ENCODE data around the gene TUBA4A.
"Not testable (repeated sequence)": the region's sequence is repeated elsewhere in the genome, so short reads cannot be mapped to it uniquely, and the experiment has no call there.

Gene TUBA4A

DNA sequence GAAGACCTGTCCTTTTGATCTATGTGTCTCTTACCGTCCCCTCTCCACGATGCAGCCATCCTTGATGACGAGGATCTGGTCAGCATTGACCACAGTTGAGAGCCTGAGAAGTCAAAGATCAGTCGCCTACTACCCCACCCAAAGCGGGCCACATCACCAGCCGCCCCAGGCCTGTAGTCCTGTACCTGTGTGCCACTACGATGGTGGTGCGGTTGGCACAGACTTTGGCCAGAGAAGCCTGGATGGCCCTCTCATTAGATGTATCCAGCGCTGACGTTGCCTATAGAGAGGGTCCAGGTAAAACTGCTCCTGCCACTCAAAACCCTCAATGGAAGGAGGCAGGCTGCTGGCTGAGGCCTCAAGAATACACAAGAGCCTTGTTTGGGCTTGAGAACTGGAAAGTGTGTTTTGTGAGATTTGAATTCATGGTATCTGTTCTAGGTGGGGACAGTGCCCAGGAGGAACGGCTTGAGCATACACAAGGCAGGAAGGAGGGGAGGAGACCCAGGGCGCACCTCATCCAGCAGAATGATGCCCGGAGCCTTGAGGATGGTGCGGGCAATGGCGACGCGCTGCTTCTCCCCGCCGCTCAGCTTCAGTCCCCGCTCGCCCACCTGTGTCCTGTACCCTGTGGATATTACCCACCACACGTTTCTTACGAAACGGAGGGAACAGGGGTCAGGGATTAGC lies 43.4 kb downstream of the TUBA4A start:
- DNase-seq (ENCODE audit: low read depth): no peak

DNA sequence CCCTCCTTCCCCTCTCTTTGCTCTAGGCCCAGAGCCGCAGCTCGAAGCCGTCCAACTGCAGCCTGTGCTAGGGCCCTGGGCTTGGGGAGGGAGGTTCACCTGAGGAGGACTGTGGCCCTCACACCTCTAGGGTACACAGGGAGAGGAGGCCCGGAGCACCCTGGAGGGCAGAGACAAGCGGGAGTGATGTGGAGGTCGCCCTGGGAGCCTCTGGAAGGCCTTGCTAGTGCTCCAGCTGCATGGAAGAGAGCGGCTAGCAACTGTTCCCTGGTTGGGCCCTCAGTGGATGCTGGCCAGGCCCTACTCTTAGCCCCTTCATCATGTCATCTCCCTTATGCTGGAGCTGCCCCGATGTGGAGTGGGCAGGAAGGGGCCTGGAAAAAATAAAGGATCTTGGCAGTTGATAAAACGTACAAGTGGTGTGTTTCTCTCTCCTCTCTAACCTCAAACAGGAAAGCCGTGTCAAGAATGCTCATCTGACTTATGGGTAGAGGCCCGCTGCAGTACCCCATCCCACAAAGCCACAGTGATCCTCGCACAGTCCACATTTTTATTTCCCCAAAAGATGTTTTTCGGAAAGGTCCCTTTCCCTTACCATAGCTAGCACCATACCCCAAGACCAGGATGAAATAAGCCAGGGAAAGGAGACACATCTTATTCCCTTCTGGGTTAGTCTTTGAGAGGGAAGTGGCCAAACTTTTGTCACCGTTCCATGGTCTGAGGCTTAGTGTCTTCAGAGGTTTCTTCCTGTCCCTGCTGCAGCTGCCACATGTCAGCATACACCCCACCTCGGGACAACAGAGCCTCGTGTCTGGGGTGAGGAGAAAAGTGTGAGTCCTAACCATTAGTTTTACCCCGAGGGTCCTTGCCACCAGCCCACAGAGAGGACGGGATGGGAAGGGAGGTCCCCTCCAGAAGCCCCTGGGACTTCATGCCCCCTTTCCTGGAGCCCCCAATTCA lies 44.2 kb downstream of the TUBA4A start:
- no peak for DNase-seq (ENCODE audit: low read depth)

DNA sequence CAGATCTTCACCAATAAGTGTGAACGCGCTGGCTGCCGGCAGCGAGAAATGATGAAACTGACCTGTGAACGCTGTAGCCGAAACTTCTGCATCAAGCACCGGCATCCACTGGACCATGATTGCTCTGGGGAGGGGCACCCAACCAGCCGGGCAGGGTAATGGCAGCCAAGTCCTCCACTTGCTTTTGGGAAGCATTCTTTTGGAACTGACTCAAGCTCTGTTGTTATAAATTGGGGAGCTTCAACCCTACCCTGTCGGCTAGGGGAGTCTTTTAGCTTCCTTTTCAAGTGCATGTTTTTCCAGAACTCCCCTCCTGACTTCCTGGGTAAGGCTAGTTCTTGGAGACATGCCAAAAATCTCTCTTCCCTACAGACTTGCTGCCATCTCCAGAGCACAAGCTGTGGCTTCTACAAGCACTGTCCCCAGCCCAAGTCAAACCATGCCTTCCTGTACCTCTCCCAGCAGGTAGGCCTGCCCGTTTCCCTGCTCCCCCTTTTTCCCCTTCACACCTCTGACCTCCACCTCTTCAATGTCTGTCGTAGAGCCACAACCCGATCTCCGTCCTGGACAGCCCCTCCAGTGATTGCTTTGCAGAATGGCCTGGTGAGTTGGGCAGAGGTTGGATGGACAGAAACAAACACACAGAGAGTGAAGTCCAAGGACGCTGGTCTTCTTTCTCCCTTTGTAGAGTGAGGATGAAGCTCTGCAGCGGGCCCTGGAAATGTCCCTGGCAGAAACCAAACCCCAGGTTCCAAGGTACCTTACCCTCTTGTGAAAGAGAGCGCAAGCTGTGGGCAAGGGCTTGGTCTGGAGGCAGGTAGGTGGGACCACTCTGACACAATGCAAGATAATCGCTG lies 45.6 kb downstream of the TUBA4A start:
- DNase-seq (ENCODE audit: low read depth): no peak

DNA sequence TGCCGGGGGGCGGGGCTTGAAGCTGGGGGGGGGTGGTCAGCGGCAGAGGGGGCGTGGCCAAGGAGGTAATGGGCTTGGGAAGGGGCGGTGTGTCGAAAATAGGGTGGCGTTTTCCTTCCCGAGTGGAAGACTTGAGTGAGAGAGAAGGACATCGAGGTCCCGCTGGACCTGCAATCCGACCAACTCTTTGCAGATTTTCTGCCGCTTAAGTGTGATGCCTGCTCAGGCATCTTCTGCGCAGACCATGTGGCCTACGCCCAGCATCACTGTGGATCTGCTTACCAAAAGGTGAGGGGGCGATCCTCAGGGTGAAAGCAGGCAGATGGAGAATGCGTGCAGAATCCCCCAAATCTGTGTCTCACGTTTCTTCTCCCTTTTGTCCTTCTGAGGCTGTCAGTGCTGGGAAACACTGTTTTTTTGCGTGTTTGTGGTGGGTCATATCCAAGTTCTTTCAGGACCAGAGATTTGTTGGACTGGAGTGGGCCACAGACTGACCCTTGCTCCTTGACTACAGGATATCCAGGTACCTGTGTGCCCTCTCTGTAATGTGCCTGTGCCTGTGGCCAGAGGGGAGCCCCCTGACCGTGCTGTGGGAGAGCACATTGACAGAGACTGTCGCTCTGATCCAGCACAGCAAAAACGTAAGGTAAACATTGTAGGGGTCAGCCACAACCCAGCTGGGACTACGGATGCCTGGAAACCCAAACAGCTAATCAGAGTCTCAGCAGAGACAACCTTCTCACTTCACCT lies 46.4 kb downstream of the TUBA4A start:
- no peak for DNase-seq (ENCODE audit: low read depth)

DNA sequence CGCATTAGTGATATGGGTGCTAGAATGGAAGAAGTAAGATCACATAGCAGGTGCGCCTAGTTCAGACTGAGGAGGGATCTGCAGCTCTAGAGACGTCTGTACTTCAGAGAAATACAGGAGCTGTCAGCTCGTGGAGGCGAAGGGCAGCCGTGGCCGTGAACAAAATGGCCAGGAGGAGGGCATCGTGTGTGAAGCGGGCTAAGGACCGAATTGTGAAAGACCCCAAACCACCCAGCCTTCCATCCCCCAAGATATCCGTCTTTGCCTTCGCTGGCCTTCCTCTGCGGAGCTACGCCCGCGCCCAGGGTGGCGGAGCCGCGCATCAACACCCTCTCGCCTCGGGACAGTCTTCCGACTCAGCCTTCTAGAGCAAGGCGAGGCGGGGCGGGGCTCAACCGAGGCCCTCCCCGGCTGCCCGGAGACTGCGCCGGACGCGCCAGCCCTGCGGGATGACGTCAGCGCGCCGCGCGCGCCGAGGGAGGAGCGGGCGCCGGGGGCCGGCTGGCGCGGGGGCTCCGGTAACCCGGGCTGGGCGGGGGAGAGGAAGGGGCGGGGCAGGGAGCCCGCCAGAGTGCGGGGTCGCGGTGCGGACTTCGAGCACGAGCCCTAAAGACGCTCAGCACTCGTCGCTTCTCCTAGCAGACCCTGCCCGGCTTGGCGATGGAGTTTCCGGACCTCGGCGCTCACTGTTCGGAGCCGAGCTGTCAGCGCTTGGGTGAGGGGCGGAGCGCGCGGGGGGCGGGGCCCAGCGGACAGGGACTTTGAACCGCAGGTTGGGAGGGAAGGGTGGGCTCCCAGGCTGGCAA lies 47.2 kb downstream of the TUBA4A start, which contains the start of gene ZFAND2B:
Gene ZFAND2B (plus strand): TSS at position 455 of the 806 bp plus-strand sequence. CDS start 206 bp downstream, at position 661.
- DNase-seq (ENCODE audit: low read depth): peak; percentile 87

DNA sequence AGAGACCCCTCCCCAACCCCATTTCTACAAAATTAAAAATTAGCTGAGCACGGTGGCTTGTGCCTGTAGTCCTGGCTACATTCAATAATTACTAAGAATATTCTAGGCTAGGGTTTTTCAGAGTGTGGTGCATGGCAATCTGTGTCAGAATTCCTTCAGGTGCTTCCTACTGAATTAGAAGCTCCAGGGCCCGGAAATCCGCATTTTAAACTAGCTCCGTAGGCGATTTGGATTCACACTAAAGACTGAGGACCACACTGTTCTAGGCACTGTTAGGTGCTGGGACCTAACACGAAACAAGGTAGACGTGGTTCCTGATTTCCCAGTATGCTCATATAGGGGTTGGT lies 47.8 kb downstream of the TUBA4A start:
- DNase-seq (ENCODE audit: low read depth): no peak

DNA sequence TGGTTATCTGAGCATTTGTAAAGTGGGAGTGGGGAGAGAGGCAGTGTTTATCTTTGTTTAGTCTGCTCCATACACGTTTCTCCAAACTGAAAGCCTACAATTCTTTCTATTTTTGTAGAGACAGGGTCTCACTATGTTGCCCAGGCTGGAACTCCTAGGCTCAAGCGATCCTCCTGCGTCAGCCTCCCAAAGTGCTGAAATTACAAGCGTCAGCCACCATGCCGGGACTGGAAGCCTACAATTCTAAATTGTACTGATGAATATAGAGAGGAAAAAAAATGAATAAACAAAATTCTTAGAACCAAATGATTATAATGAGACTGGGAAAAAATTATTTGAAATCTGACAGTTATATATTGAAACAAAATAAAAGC lies 48.6 kb downstream of the TUBA4A start:
- no peak for DNase-seq (ENCODE audit: low read depth)

DNA sequence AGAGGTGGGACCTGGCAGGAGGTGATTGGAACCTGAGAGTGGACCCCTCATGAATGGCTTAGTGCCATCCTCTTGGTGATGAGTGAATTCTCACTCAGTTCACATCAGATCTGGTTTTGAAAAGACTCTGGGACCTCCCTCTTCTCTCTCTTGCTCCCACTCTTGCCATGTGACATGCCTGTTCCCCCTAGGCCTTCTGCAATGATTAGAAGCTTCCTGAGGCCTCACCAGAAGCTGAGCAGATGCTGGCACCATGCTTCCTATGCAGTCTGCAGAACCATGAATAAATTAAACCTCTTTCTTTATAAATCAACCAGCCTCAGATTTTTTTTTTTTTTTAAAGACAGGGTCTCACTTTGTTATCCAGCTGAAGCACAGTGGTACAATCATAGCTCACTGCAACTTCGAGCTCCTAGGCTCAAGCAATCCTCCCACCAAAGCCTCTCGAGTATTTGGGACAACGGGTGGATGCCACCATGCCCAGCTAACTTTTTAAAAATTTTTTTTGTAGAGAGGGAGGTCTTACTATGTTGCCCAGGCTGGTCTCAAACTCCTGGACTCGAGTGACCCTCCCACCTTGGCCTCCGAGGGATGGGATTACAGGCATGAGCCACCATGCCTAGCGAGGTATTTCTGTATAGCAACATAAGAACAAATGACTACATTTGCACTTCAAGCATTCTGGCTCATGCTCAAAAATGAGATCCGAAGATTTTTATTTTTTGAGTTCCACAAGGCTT lies 49.1 kb downstream of the TUBA4A start:
- no peak for DNase-seq (ENCODE audit: low read depth)

DNA sequence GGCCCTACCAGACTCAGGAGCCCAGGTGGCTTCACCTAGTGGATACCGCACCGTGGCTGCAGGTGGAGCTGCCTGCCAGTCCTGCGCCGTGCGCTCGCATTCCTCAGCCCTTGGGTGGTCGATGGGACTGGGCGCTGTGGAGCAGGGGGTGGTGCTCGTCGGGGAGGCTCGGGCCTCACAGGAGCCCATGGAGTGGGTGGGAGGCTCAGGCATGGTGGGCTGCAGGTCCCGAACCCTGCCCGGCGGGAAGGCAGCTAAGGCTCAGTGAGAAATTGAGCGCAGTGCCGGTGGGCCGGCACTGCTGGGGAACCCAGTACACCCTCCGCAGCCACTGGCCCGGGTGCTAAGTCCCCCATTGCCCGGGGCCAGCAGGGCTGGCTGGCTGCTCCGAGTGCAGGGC lies 52.4 kb downstream of the TUBA4A start:
- DNase-seq (ENCODE audit: low read depth): not testable (repeated sequence)

DNA sequence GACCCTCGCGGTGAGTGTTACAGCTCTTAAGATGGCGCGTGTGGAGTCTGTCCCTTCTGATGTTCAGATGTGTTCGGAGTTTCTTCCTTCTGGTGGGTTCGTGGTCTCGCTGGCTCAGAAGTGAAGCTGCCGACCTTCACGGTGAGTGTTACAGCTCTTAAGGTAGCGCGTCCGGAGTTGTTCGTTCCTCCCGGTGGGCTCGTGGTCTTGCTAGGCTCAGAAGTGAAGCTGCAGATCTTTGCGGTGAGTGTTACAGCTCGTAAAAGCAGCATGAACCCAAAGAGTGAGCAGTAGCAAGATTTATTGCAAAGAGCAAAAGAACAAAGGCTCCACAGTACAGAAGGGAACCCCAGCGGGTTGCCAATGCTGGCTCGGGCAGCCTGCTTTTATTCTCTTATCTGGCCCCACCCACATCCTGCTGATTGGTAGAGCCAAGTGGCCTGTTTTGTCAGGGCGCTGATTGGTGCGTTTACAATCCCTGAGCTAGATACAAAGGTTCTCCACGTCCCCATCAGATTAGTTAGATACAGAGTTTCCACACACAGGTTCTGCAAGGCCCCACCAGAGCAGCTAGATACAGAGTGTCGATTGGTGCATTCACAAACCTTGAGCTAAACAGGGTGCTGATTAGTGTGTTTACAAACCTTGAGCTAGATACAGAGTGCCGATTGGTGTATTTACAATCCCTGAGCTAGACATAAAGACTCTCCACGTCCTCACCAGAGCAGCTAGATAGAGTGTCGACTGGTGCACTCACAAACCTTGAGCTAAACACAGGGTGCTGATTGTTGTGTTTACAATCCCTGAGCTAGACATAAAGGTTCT lies 53.0 kb downstream of the TUBA4A start:
- DNase-seq (ENCODE audit: low read depth): not testable (repeated sequence)
